IPS-18a (cell line): ENCODE results near the gene SLC1A7.
"Not testable (repeated sequence)": the region's sequence is repeated elsewhere in the genome, so short reads cannot be mapped to it uniquely, and the experiment has no call there.

Experiments
- H3K27ac ChIP-seq: one replicate; pipeline ENCODE4 v1.5.1; 2013; ENCODE audit warnings: low read length
- H3K27me3 ChIP-seq: one replicate; pipeline ENCODE4 v1.6.1; 2013; ENCODE audit warnings: mild to moderate bottlenecking, low read length; ENCODE audit not compliant: control insufficient read depth, insufficient read depth
- H3K36me3 ChIP-seq: one replicate; pipeline ENCODE4 v1.6.1; 2013; ENCODE audit warnings: low read depth, low read length; ENCODE audit not compliant: control insufficient read depth
- H3K4me1 ChIP-seq: one replicate; pipeline ENCODE4 v1.6.1; 2013; ENCODE audit warnings: low read depth, low read length; ENCODE audit not compliant: control insufficient read depth
- H3K4me3 ChIP-seq: one replicate; pipeline ENCODE4 v1.5.1; 2013; ENCODE audit warnings: low read length
- H3K9ac ChIP-seq: one replicate; pipeline ENCODE4 v1.6.1; 2013; ENCODE audit warnings: mild to moderate bottlenecking, low read length, moderate library complexity
- H3K9me3 ChIP-seq: one replicate; pipeline ENCODE4 v1.6.1; 2013; ENCODE audit warnings: low read depth, low read length; ENCODE audit not compliant: control insufficient read depth

Gene SLC1A7

GRCh38 chr1:53142226-53142853, at the start of gene SLC1A7:
TSS of gene SLC1A7 (minus strand) at chr1:53142638. CDS start at chr1:53142449, 189 bp downstream.
- H3K27ac ChIP-seq: no peak within 1 kb of the TSS
- H3K4me3 ChIP-seq: no peak within 1 kb of the TSS
- H3K27me3 ChIP-seq: no peaks in the 10 kb centered on the region
- H3K9me3 ChIP-seq: peaks cover 7% of the 10 kb centered on the region
- H3K36me3 ChIP-seq: no peaks in the 10 kb centered on the region
- H3K4me1 ChIP-seq: no peaks in the 10 kb centered on the region
- H3K9ac ChIP-seq: no peak within 1 kb of the TSS

DNA sequence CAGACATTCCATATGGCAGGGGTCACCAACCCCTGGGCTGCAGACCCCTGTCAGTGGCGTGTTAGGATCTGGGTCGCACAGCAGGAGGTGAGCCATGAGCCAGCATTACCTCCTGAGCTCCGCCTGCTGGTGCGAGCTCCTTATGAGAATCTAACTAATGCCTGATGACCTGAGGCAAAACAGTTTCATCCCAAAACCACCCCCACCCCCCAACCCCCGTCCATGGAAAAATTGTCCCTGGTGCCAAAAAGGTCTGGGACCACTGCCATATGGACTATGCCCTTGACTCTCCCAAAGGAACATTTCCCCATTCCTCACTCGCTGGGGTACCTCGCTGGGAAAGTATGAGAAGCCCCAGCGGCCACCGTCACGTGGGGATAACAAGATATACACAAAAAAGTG, 47.8 kb upstream of the SLC1A7 start:
- Histone ChIP-seq H3K9ac (no peak overlapping the region), H3K36me3 (no peaks in the 10 kb centered on the region), H3K4me3 (no peak overlapping the region), H3K27ac (no peak overlapping the region), H3K9me3 (no peaks in the 10 kb centered on the region), H3K27me3 (no peaks in the 10 kb centered on the region), H3K4me1 (no peaks in the 10 kb centered on the region)

DNA sequence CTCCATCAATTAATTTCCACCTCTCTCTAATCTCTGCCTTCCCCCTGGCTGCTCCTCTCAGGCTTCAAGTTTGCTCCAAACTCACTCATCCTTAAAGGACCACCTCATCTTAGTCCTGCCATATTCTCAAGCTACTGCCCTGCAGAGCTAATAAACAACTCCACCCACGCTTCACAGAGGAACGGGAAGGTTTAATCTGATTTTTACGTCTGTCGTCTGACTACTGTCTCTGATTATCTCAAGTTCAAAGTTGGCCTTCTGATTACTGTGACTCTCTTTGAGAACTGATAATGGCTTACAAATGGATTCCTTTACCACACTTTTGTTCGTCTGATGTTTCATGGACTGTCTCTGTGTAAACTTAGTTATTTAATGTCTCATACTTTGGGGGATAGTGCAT, 46.6 kb upstream of the SLC1A7 start:
- Histone ChIP-seq H3K4me1 (no peaks in the 10 kb centered on the region), H3K9me3 (no peaks in the 10 kb centered on the region), H3K36me3 (no peaks in the 10 kb centered on the region), H3K9ac (no peak overlapping the region), H3K27ac (no peak overlapping the region), H3K4me3 (no peak overlapping the region), H3K27me3 (no peaks in the 10 kb centered on the region)

GRCh38 chr1:53188099-53188498, 45.7 kb upstream of the SLC1A7 start:
- no peaks in the 10 kb centered on the region for H3K4me1 ChIP-seq
- no peak overlapping the region for H3K27ac ChIP-seq
- no peak overlapping the region for H3K9ac ChIP-seq
- H3K4me3 ChIP-seq: no peak overlapping the region
- H3K9me3 ChIP-seq: no peaks in the 10 kb centered on the region
- no peaks in the 10 kb centered on the region for H3K36me3 ChIP-seq
- H3K27me3 ChIP-seq: no peaks in the 10 kb centered on the region

DNA sequence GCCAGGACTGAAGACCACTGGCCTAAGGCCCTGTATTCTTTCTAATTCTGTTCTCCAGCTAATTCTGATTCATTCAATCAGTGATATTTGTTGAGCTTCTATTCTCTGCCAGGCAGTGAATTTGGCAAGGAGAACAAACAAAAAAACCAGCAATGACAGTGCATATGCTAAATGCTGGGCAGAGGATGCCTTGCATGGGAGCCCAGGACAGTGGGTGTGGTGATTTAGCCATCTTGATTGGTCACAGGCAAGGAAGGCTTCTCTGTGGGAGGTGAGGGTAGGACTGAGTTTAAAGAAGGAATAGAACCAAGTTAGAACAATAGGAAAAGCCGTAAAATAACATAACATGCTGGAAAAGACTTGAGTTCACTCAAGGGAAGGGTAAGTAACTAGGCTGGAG, 45.0 kb upstream of the SLC1A7 start:
- H3K27ac ChIP-seq: no peak overlapping the region
- H3K27me3 ChIP-seq: peaks cover 3% of the 10 kb centered on the region
- H3K9ac ChIP-seq: no peak overlapping the region
- no peaks in the 10 kb centered on the region for H3K9me3 ChIP-seq
- no peaks in the 10 kb centered on the region for H3K36me3 ChIP-seq
- no peaks in the 10 kb centered on the region for H3K4me1 ChIP-seq
- no peak overlapping the region for H3K4me3 ChIP-seq

DNA sequence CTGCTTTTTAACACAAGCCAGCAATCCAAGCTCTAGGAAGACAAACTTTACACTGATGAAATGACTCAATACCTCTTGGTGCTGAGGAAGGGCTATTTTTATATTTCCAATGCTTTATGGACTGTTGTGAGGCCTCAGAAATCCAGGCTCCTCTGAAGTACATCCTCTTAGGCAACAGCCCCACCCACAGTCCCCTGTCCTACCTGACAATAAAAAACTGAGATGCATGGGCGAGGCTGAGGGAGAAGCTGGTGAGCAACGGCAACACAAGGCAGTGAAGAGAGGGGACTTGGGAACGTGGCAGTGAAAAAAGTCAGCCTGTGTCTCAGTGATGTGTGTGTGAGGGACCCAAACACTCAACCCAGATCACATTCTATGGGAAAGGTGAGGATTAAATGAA, 44.1 kb upstream of the SLC1A7 start:
- Histone ChIP-seq H3K9ac (no peak overlapping the region), H3K9me3 (no peaks in the 10 kb centered on the region), H3K27ac (no peak overlapping the region), H3K4me3 (no peak overlapping the region), H3K27me3 (peaks cover 3% of the 10 kb centered on the region), H3K36me3 (no peaks in the 10 kb centered on the region), H3K4me1 (no peaks in the 10 kb centered on the region)

DNA sequence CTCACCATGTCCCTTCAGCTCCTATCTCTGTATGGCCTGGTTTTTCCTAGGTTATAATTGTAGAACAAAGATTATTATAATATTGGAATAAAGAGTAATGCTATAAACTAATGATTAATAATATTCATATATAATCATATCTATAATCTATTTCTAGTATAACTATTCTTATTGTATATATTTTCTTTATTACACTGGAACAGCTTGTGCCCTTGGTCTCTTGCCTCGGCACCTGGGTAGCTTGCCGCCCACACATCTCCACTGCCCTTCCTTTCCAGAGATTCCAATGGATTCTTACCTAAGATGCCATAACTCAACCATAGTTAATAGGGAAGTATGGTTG, 43.5 kb upstream of the SLC1A7 start:
- not testable (repeated sequence) for H3K4me1 ChIP-seq, H3K36me3 ChIP-seq, H3K9ac ChIP-seq, H3K9me3 ChIP-seq, H3K27me3 ChIP-seq, H3K27ac ChIP-seq, H3K4me3 ChIP-seq

DNA sequence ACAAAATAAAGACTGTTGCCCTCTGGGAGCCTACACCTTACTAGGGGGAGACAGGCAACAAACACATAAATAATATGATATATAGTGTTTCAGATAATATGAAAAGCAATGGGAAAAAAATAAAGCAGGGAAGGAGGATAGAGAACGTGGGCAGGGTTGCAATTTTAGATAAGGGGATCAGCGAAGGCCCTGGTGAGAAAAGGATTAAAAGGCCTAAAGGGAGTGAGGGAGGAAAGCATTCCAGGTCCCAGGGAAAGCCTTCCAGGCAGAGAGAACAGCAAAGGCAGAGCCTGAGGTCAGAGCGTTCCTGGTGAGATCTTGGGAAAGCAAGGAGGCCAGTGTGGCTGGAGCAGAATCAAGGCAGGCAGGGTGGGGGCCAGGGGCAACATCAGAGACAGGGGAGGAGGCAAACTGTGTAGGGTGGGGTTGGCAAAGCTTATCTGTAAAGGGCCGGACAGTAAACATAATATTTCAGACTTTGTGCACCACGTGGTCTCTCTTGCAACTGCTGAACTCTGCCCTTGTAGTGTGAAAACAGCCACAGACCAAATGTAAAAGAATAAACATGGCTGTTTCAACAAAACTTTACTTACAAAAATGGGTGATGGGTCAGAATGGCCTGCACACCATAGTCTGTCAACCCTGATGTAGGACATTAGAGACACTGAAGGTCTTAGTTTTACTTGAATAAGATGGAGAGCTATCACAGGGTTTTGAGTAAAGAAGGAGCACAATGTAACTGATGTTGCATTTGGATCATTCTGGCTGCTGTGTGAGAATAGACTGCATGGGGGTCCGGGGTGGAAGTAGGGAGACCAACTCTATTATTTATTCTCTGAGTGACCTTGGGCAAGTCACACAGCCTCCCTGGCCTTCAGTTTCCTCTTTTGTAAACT, 40.9 kb upstream of the SLC1A7 start:
- H3K9me3 ChIP-seq: no peaks in the 10 kb centered on the region
- no peak overlapping the region for H3K9ac ChIP-seq
- no peaks in the 10 kb centered on the region for H3K4me1 ChIP-seq
- H3K27ac ChIP-seq: no peak overlapping the region
- H3K27me3 ChIP-seq: peaks cover 3% of the 10 kb centered on the region
- no peak overlapping the region for H3K4me3 ChIP-seq
- H3K36me3 ChIP-seq: no peaks in the 10 kb centered on the region

- H3K27ac ChIP-seq: no peak overlapping the region
- H3K9me3 ChIP-seq: no peaks in the 10 kb centered on the region
- no peak overlapping the region for H3K9ac ChIP-seq
Measured at GRCh38 chr1:53182716-53183094, 40.3 kb upstream of the SLC1A7 start.

DNA sequence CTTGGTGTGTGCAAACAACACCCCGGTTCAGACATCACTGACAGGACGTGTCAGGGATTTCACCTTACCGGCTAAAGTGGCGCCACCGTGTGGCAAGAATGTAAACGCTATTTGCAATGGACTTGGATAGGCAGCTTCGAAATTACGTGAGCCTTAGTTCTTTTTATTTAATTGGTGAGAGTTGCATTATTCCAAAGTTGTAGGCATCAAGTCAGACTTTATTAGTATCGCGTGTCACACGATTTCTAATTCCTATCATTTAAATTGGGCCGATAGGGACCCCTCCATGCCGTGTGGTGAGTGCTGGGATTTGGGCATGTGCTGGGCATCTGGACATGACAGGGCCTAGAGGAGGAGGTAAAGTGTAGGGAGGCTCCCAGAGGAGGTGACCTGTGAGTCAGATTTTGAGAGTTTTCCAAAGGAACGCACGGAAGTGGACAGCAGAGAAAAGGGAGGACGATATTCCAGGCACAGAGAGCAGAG, 39.7 kb upstream of the SLC1A7 start:
- Histone ChIP-seq H3K9ac (no peak overlapping the region), H3K27me3 (peaks cover 3% of the 10 kb centered on the region), H3K4me3 (no peak overlapping the region), H3K27ac (no peak overlapping the region), H3K36me3 (no peaks in the 10 kb centered on the region), H3K9me3 (no peaks in the 10 kb centered on the region), H3K4me1 (no peaks in the 10 kb centered on the region)

More at GRCh38 chr1:53182716-53183094, 40.3 kb upstream of the SLC1A7 start:
- Histone ChIP-seq H3K4me3 (no peak overlapping the region), H3K36me3 (no peaks in the 10 kb centered on the region), H3K4me1 (no peaks in the 10 kb centered on the region), H3K27me3 (peaks cover 3% of the 10 kb centered on the region)

DNA sequence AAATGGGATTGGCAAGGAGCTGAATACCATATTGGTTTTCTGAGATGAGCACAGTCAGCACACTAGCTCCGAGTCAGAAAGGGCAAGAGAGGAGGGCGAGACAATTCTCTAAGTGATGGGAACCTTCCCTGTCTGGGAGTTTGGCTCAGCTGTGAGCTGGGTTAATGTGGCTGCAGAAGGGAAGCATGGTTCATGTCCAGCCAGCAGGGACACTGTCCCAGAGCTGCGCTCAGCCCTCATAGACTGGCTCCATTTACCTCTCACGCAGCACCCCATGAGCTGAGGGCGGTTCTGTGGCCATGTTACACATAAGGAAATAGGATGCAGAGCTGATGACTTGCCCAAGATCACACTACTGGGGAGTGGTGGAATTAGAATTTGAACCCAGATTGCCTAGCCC, 38.5 kb upstream of the SLC1A7 start:
- peaks cover 8% of the 10 kb centered on the region for H3K27me3 ChIP-seq

GRCh38 chr1:53180226-53180625, 37.8 kb upstream of the SLC1A7 start:
- H3K27ac ChIP-seq: no peak overlapping the region
- peaks cover 8% of the 10 kb centered on the region for H3K27me3 ChIP-seq
- no peak overlapping the region for H3K4me3 ChIP-seq
- no peaks in the 10 kb centered on the region for H3K36me3 ChIP-seq
- H3K9ac ChIP-seq: no peak overlapping the region
- H3K9me3 ChIP-seq: no peaks in the 10 kb centered on the region
- peaks cover 3% of the 10 kb centered on the region for H3K4me1 ChIP-seq

More for the DNA sequence above, 38.5 kb upstream of the SLC1A7 start:
- Histone ChIP-seq H3K4me3 (no peak overlapping the region), H3K27ac (no peak overlapping the region), H3K9ac (no peak overlapping the region), H3K9me3 (no peaks in the 10 kb centered on the region), H3K36me3 (no peaks in the 10 kb centered on the region), H3K4me1 (no peaks in the 10 kb centered on the region)
